ENCODE data around the gene SCOC. TPM values are rescaled to one million over a fixed set of nuclear protein-coding genes. Genes with fewer than 3 reads are reported as not detected.

SCOC gene
- total and polyA plus RNA-seq, 9 of the 15 experiments (the other 6 are each of a cell fraction or from before 2014, with no cell fraction given), result 16.8 to 110 (median 46.7) TPM

DNA sequence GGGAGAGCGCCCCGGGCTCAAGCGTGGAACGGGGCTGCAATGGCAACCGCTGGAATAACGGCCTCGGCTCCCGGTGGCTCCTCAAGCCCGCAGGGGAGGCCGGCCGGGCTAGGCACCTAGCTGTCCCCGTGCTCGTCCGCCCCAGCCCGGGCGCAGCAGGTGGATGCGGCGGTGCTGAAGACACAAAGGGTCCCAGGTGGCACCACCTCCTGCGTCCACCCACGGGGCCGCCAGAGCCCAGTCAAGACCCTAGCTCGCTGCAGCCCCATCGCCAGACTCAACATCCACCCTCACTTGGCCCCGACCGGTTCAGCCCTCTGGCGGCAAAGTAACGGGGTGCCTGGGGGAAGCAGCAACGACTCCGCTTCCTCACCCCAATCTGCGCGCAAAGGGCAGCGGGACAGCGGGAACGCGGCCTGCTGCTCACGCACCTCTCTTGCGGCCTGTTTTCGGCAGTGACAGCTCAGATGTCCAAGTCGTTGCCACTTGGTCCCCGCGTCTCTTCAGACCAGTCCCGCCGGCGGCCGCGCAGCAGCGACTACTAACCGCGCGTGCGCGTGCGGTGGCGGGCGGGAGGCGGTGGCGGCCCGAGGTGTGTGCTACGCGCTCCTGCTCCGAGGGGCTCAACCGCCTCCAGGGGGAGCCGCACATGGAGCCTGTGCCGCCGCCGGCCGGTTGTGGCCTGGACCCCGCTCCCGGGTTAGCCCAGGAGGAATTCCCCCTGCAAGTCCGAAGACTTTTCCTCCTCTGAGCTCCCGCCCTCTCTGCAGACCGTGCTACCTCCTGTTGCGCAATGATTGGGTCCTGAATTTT is 53.9 kb downstream of the SCOC start, which contains the start of gene CLGN (continued):
- TF ChIP-seq, protein P1, sequence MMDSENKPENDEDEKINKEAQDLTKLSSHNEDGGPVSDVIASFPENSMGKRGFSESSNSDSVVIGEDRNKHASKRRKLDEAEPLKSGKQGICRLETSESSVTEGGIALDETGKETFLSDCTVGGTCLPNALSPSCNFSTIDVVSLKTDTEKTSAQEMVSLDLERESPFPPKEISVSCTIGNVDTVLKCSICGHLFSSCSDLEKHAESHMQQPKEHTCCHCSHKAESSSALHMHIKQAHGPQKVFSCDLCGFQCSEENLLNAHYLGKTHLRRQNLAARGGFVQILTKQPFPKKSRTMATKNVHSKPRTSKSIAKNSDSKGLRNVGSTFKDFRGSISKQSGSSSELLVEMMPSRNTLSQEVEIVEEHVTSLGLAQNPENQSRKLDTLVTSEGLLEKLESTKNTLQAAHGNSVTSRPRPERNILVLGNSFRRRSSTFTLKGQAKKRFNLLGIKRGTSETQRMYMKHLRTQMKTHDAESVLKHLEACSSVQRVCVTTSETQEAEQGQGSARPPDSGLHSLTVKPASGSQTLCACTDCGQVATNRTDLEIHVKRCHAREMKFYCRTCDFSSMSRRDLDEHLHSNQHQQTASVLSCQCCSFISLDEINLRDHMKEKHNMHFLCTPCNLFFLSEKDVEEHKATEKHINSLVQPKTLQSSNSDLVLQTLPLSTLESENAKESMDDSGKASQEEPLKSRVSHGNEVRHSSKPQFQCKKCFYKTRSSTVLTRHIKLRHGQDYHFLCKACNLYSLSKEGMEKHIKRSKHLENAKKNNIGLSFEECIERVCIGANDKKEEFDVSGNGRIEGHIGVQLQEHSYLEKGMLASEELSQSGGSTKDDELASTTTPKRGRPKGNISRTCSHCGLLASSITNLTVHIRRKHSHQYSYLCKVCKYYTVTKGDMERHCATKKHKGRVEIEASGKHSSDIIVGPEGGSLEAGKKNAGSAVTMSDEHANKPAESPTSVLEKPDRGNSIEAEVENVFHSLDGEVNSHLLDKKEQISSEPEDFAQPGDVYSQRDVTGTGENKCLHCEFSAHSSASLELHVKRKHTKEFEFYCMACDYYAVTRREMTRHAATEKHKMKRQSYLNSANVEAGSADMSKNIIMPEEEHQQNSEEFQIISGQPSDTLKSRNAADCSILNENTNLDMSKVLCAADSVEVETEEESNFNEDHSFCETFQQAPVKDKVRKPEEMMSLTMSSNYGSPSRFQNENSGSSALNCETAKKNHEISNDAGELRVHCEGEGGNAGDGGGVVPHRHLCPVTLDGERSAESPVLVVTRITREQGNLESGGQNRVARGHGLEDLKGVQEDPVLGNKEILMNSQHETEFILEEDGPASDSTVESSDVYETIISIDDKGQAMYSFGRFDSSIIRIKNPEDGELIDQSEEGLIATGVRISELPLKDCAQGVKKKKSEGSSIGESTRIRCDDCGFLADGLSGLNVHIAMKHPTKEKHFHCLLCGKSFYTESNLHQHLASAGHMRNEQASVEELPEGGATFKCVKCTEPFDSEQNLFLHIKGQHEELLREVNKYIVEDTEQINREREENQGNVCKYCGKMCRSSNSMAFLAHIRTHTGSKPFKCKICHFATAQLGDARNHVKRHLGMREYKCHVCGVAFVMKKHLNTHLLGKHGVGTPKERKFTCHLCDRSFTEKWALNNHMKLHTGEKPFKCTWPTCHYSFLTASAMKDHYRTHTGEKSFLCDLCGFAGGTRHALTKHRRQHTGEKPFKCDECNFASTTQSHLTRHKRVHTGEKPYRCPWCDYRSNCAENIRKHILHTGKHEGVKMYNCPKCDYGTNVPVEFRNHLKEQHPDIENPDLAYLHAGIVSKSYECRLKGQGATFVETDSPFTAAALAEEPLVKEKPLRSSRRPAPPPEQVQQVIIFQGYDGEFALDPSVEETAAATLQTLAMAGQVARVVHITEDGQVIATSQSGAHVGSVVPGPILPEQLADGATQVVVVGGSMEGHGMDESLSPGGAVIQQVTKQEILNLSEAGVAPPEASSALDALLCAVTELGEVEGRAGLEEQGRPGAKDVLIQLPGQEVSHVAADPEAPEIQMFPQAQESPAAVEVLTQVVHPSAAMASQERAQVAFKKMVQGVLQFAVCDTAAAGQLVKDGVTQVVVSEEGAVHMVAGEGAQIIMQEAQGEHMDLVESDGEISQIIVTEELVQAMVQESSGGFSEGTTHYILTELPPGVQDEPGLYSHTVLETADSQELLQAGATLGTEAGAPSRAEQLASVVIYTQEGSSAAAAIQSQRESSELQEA (IDR thresholded peaks at IDR 0.05; ENCODE audit: low read depth), result no peak
- TF ChIP-seq IRF2 (CRISPR knock-in tag; IDR thresholded peaks at IDR 0.05) (no peak), KDM5B (IDR thresholded peaks at IDR 0.05; ENCODE audit: insufficient replicate concordance, low read depth, low read length) (no peak), SRSF9 (IDR thresholded peaks at IDR 0.05; ENCODE audit: borderline replicate concordance, low read depth, low read length) (no peak), ETV1 (tag; conservative IDR thresholded peaks at IDR 0.05; ENCODE audit: low read depth) (no peak), TAL1 (IDR thresholded peaks at IDR 0.05) (no peak)
- TF ChIP-seq, protein P2, sequence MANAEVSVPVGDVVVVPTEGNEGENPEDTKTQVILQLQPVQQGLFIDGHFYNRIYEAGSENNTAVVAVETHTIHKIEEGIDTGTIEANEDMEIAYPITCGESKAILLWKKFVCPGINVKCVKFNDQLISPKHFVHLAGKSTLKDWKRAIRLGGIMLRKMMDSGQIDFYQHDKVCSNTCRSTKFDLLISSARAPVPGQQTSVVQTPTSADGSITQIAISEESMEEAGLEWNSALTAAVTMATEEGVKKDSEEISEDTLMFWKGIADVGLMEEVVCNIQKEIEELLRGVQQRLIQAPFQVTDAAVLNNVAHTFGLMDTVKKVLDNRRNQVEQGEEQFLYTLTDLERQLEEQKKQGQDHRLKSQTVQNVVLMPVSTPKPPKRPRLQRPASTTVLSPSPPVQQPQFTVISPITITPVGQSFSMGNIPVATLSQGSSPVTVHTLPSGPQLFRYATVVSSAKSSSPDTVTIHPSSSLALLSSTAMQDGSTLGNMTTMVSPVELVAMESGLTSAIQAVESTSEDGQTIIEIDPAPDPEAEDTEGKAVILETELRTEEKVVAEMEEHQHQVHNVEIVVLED (CRISPR knock-in tag; IDR thresholded peaks at IDR 0.05), result no peak
- TF ChIP-seq, protein P3, sequence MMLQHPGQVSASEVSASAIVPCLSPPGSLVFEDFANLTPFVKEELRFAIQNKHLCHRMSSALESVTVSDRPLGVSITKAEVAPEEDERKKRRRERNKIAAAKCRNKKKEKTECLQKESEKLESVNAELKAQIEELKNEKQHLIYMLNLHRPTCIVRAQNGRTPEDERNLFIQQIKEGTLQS (IDR thresholded peaks at IDR 0.05), result no peak
- TF ChIP-seq, protein P3 (CRISPR knock-in tag; conservative IDR thresholded peaks at IDR 0.05), result no peak
- TF ChIP-seq, protein P4, sequence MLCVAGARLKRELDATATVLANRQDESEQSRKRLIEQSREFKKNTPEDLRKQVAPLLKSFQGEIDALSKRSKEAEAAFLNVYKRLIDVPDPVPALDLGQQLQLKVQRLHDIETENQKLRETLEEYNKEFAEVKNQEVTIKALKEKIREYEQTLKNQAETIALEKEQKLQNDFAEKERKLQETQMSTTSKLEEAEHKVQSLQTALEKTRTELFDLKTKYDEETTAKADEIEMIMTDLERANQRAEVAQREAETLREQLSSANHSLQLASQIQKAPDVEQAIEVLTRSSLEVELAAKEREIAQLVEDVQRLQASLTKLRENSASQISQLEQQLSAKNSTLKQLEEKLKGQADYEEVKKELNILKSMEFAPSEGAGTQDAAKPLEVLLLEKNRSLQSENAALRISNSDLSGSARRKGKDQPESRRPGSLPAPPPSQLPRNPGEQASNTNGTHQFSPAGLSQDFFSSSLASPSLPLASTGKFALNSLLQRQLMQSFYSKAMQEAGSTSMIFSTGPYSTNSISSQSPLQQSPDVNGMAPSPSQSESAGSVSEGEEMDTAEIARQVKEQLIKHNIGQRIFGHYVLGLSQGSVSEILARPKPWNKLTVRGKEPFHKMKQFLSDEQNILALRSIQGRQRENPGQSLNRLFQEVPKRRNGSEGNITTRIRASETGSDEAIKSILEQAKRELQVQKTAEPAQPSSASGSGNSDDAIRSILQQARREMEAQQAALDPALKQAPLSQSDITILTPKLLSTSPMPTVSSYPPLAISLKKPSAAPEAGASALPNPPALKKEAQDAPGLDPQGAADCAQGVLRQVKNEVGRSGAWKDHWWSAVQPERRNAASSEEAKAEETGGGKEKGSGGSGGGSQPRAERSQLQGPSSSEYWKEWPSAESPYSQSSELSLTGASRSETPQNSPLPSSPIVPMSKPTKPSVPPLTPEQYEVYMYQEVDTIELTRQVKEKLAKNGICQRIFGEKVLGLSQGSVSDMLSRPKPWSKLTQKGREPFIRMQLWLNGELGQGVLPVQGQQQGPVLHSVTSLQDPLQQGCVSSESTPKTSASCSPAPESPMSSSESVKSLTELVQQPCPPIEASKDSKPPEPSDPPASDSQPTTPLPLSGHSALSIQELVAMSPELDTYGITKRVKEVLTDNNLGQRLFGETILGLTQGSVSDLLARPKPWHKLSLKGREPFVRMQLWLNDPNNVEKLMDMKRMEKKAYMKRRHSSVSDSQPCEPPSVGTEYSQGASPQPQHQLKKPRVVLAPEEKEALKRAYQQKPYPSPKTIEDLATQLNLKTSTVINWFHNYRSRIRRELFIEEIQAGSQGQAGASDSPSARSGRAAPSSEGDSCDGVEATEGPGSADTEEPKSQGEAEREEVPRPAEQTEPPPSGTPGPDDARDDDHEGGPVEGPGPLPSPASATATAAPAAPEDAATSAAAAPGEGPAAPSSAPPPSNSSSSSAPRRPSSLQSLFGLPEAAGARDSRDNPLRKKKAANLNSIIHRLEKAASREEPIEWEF (CRISPR knock-in tag; IDR thresholded peaks at IDR 0.05), result no peak
